Fibroblast of lung (primary cell): ENCODE results near the gene YIF1A. TPM values are rescaled to one million over a fixed set of nuclear protein-coding genes. Genes with fewer than 3 reads are reported as not detected.
"Not testable (repeated sequence)": the region's sequence is repeated elsewhere in the genome, so short reads cannot be mapped to it uniquely, and the experiment has no call there.

Experiments used
- DNase-seq, 2 donors: peaks; one replicate each; pipeline versions ENCODE4 v3.0.0 to v3.0.0-alpha.2; 2010; ENCODE audit warnings: low read depth in 2 of 2
- H2AFZ ChIP-seq: 2 replicates; pipeline ENCODE4 v1.5.1; 2012; ENCODE audit warnings: low read length, control low read depth, inconsistent platforms
- H3K27ac ChIP-seq: 2 replicates; pipeline ENCODE4 v1.5.1; 2011; ENCODE audit warnings: low read length, control low read depth; ENCODE audit not compliant: insufficient read depth
- H3K27me3 ChIP-seq: 2 replicates; pipeline ENCODE4 v1.5.1; 2011; ENCODE audit warnings: mild to moderate bottlenecking, low read length; ENCODE audit not compliant: control insufficient read depth, insufficient read depth
- H3K36me3 ChIP-seq: 2 replicates; pipeline ENCODE4 v1.5.1; 2011; ENCODE audit warnings: low read length; ENCODE audit not compliant: control insufficient read depth, insufficient read depth
- H3K4me1 ChIP-seq: 2 replicates; pipeline ENCODE4 v1.5.1; 2011; ENCODE audit warnings: low read length; ENCODE audit not compliant: control insufficient read depth, insufficient read depth; ENCODE audit errors: extremely low read depth
- H3K4me2 ChIP-seq: 2 replicates; pipeline ENCODE4 v1.5.1; 2011; ENCODE audit warnings: low read length, control low read depth; ENCODE audit not compliant: insufficient read depth; ENCODE audit errors: extremely low read depth
- H3K4me3 ChIP-seq, 4 experiments: fragments of 200-600 bp in 1 of 4; sonication (generic) in 1 of 4; replicated peaks in 1 of 4; 2 replicates each; pipeline ENCODE4 v1.5.1; 2011 to 2016; ENCODE audit warnings: low read length in 4 of 4, low read depth in 3 of 4, mild to moderate bottlenecking in 3 of 4, control low read depth in 2 of 4, inconsistent platforms in 1 of 4, mixed read lengths in 1 of 4; ENCODE audit not compliant: insufficient read depth in 1 of 4; ENCODE audit errors: control extremely low read depth in 1 of 4
- H3K79me2 ChIP-seq: 2 replicates; pipeline ENCODE4 v1.5.1; 2012; ENCODE audit warnings: mild to moderate bottlenecking, low read length, inconsistent platforms; ENCODE audit not compliant: control insufficient read depth, insufficient read depth
- H3K9ac ChIP-seq: 2 replicates; pipeline ENCODE4 v1.5.1; 2011; ENCODE audit warnings: mild to moderate bottlenecking, low read length, control low read depth; ENCODE audit not compliant: insufficient read depth
- H3K9me3 ChIP-seq: 2 replicates; pipeline ENCODE4 v1.5.1; 2012; ENCODE audit warnings: low read depth, low read length; ENCODE audit not compliant: control insufficient read depth, insufficient read depth
- H4K20me1 ChIP-seq: 2 replicates; pipeline ENCODE4 v1.5.1; 2011; ENCODE audit warnings: low read length; ENCODE audit not compliant: control insufficient read depth, insufficient read depth; ENCODE audit errors: extremely low read depth
- EZH2 ChIP-seq: IDR thresholded peaks from 2 replicates; pipeline ENCODE4 v1.5.1; 2012; ENCODE audit warnings: low read length, control low read depth, mild to moderate bottlenecking; ENCODE audit errors: missing control alignments
- polyA plus RNA-seq, 2 donors: library from polyadenylated mRNA; depleted of rRNA in 1 of 2; stranded (reverse) in 1 of 2; unstranded in 1 of 2; fragments of >200 nt; gene quantifications; 2 replicates each; pipeline ENCODE4 v1.2.1, GENCODE V29; 2011 to 2012; ENCODE audit warnings: missing spikeins in 1 of 2
- total RNA-seq: library from RNA; depleted of rRNA; stranded (reverse); fragments of >200 nt; gene quantifications from 2 replicates; pipeline ENCODE4 v1.2.1, GENCODE V29; 2014
- TF ChIP-seq, protein P1 (sequence below), 2 donors: IDR thresholded peaks in 1 of 2; conservative IDR thresholded peaks in 1 of 2; 1 replicate in 1 of 2; 2 replicates in 1 of 2; pipeline ENCODE4 v1.5.1; 2011 to 2012; ENCODE audit warnings: low read length in 2 of 2, control low read depth in 1 of 2, inconsistent platforms in 1 of 2, low read depth in 1 of 2, mild to moderate bottlenecking in 1 of 2

Gene YIF1A
- total and polyA plus RNA-seq, 2 donors (not counting 1 experiment from before 2014, with no cell fraction given) = 160 to 167 TPM

DNA sequence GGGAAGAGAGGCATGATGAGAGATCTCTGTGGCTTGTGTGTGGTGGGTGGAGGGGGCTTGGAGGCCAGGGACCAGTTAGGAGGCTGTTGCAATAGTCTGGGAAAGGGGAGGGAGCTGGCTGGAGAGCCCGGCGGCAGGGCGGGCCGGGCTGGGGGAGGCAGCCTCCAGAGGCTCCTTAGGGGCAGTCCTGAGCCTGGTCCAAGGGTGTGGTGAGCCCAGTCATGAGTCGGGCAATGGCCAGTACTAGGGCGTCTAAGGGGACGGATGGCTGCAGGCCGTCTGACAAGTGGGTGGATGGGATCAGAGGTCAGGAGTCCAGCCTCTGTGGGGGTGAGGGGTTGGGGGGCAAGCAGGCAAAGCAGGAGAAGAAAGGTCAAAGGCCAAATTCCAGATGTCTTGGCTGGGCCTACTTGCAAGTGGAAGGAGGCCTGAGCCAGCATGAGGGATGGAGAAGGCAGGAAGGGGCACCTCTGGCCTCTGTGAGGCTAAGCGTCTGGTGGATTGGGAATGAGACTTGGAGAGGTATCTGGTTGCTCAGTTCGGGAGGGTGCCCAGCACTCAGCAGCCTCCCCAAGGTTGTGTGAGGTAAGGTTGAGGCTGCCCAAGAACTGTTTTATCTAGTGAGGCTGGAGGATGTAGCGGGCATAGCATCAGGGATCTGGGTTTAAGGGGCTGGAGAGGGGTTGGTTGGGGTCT is 33.9 kb upstream of the YIF1A start:
- no peaks in the 10 kb centered on the region for H3K9me3 ChIP-seq
- H3K4me1 ChIP-seq = peaks cover 51% of the 10 kb centered on the region
- H3K27ac ChIP-seq = peak overlapping the region; percentile 35
- H3K4me3 ChIP-seq = no peak overlapping the region
- no peak overlapping the region for H3K9ac ChIP-seq
- H3K36me3 ChIP-seq = no peaks in the 10 kb centered on the region
- no peak overlapping the region for H3K4me2 ChIP-seq
- H2AFZ ChIP-seq = peak overlapping the region; percentile 27
- DNase-seq = peak in 1 of 2 donors; percentile 88
- no peaks in the 10 kb centered on the region for H4K20me1 ChIP-seq
- TF ChIP-seq EZH2 = no peak
- TF ChIP-seq, protein P1, sequence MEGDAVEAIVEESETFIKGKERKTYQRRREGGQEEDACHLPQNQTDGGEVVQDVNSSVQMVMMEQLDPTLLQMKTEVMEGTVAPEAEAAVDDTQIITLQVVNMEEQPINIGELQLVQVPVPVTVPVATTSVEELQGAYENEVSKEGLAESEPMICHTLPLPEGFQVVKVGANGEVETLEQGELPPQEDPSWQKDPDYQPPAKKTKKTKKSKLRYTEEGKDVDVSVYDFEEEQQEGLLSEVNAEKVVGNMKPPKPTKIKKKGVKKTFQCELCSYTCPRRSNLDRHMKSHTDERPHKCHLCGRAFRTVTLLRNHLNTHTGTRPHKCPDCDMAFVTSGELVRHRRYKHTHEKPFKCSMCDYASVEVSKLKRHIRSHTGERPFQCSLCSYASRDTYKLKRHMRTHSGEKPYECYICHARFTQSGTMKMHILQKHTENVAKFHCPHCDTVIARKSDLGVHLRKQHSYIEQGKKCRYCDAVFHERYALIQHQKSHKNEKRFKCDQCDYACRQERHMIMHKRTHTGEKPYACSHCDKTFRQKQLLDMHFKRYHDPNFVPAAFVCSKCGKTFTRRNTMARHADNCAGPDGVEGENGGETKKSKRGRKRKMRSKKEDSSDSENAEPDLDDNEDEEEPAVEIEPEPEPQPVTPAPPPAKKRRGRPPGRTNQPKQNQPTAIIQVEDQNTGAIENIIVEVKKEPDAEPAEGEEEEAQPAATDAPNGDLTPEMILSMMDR (conservative IDR thresholded peaks at IDR 0.05 in 1 of 2, IDR thresholded peaks at IDR 0.05 in 1 of 2; ENCODE audit: low read depth in 1 of 2, low read length in 2 of 2) = no peak
- no peaks in the 10 kb centered on the region for H3K27me3 ChIP-seq
- no peaks in the 10 kb centered on the region for H3K79me2 ChIP-seq

DNA sequence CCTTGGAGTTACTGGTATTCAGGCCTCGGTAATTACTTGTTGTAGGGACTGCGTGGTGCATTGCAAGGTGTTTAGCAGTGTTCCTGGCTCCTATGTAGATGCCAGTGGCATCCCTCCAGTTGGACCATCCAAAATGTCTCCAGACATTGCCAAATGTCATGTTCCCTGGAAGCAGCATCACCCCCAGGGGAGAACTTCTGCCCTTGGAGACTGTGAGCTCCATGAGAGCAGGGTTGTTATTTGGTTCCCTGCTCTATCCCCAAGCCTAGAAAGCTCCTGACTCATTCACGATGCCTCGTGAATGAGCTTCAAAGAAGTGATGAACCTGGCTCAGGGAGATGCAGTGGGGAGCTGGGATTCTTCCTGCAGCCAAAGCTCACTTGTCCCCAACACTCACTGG is 32.7 kb upstream of the YIF1A start:
- peaks cover 49% of the 10 kb centered on the region for H3K4me1 ChIP-seq
- no peaks in the 10 kb centered on the region for H4K20me1 ChIP-seq
- H3K79me2 ChIP-seq = peaks cover 2% of the 10 kb centered on the region
- DNase-seq = no peak
- H3K4me3 ChIP-seq = no peak overlapping the region
- no peaks in the 10 kb centered on the region for H3K36me3 ChIP-seq
- H2AFZ ChIP-seq = no peak overlapping the region
- no peaks in the 10 kb centered on the region for H3K27me3 ChIP-seq
- TF ChIP-seq, protein P1 (conservative IDR thresholded peaks at IDR 0.05 in 1 of 2, IDR thresholded peaks at IDR 0.05 in 1 of 2; ENCODE audit: low read depth in 1 of 2, low read length in 2 of 2) = no peak
- no peak for TF ChIP-seq EZH2
- H3K4me2 ChIP-seq = no peak overlapping the region
- no peak overlapping the region for H3K27ac ChIP-seq
- no peaks in the 10 kb centered on the region for H3K9me3 ChIP-seq
- H3K9ac ChIP-seq = no peak overlapping the region

DNA sequence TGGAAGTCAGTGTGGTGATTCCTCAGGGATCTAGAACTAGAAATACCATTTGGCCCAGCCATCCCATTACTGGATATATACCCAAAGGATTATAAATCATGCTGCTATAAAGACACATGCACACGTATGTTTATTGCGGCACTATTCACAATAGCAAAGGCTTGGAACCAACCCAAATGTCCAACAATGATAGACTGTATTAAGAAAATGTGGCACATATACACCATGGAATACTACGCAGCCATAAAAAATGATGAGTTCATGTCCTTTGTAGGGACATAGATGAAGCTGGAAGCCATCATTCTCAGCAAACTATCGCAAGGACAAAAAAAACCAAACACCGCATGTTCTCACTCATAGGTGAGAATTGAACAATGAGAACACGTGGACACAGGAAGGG is 31.8 kb upstream of the YIF1A start:
- H3K9ac ChIP-seq, H2AFZ ChIP-seq, H3K27me3 ChIP-seq, H3K9me3 ChIP-seq, H3K4me3 ChIP-seq, H3K4me2 ChIP-seq, DNase-seq, H3K27ac ChIP-seq, H3K36me3 ChIP-seq, H4K20me1 ChIP-seq: not testable (repeated sequence)
- peaks cover 11% of the 10 kb centered on the region for H3K79me2 ChIP-seq
- H3K4me1 ChIP-seq = peaks cover 42% of the 10 kb centered on the region

DNA sequence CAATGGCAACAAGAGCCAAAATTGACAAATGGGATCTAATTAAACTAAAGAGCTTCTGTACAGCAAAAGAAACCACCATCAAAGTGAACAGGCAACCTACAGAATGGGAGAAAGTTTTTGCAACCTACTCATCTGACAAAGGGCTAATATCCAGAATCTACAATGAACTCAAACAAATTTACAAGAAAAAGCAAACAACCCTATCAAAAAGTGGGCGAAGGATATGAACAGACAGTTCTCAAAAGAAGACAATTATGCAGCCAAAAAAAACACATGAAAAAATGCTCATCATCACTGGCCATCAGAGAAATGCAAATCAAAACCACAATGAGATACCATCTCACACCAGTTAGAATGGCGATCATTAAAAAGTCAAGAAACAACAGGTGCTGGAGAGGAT is 31.3 kb upstream of the YIF1A start:
- H4K20me1 ChIP-seq, H3K4me2 ChIP-seq, H3K27me3 ChIP-seq, H3K36me3 ChIP-seq, H3K27ac ChIP-seq, H3K9me3 ChIP-seq, DNase-seq, H3K9ac ChIP-seq, H2AFZ ChIP-seq, H3K4me3 ChIP-seq: not testable (repeated sequence)
- Histone ChIP-seq H3K79me2 (peaks cover 15% of the 10 kb centered on the region), H3K4me1 (peaks cover 39% of the 10 kb centered on the region)
